Kidney capillary endothelial cell (primary cell): ENCODE measurements around the gene CCDC28A.

Source experiments
- DNase-seq: peaks from one replicate; pipeline ENCODE4 v3.0.0-alpha.2; 2018; ENCODE audit warnings: low spot score

Gene CCDC28A

GRCh38 chr6:138833816-138834539, 60.4 kb downstream of the CCDC28A start:
- no peak for DNase-seq

GRCh38 chr6:138837246-138837645, 63.7 kb downstream of the CCDC28A start:
- no peak for DNase-seq
